SKM-1 (cell line): ENCODE measurements around the gene TMEM213.

Experiments used
- DNase-seq: peaks from one replicate; lab custom pipeline; 2025; ENCODE audit not compliant: unreplicated experiment; lab: John Stamatoyannopoulos, UW

The TMEM213 gene

GRCh38 chr7:138837627-138838026 is 39.8 kb downstream of the TMEM213 start:
- no peak for DNase-seq

GRCh38 chr7:138838166-138838565 is 40.4 kb downstream of the TMEM213 start:
- no peak for DNase-seq

- DNase-seq: no peak
Observed at GRCh38 chr7:138842111-138842510, 44.3 kb downstream of the TMEM213 start.

GRCh38 chr7:138843632-138844580 is 46.1 kb downstream of the TMEM213 start:
- no peak for DNase-seq

GRCh38 chr7:138845711-138846110 is 47.9 kb downstream of the TMEM213 start:
- DNase-seq: no peak

GRCh38 chr7:138848056-138848980 is 50.5 kb downstream of the TMEM213 start:
- DNase-seq: no peak

- no peak for DNase-seq
Observed at GRCh38 chr7:138849701-138850100, 51.9 kb downstream of the TMEM213 start.

GRCh38 chr7:138852469-138852868 is 54.7 kb downstream of the TMEM213 start:
- DNase-seq: no peak

GRCh38 chr7:138853448-138853847 is 55.7 kb downstream of the TMEM213 start:
- no peak for DNase-seq

GRCh38 chr7:138854115-138854645 is 56.4 kb downstream of the TMEM213 start:
- no peak for DNase-seq

- no peak for DNase-seq
Observed at GRCh38 chr7:138857728-138858127, 59.9 kb downstream of the TMEM213 start.

GRCh38 chr7:138861051-138861450 is 63.3 kb downstream of the TMEM213 start:
- DNase-seq: no peak

GRCh38 chr7:138863931-138864330 is 66.1 kb downstream of the TMEM213 start:
- no peak for DNase-seq

- DNase-seq: no peak
Observed at GRCh38 chr7:138864667-138865066, 66.9 kb downstream of the TMEM213 start.

GRCh38 chr7:138865843-138866242 is 68.0 kb downstream of the TMEM213 start:
- DNase-seq: no peak

- DNase-seq: no peak
Observed at GRCh38 chr7:138866353-138866752, 68.6 kb downstream of the TMEM213 start.

- no peak for DNase-seq
Observed at GRCh38 chr7:138867744-138868143, 70.0 kb downstream of the TMEM213 start.

GRCh38 chr7:138868711-138869110 is 70.9 kb downstream of the TMEM213 start:
- DNase-seq: no peak

GRCh38 chr7:138869353-138869752 is 71.6 kb downstream of the TMEM213 start:
- no peak for DNase-seq

- DNase-seq: no peak
Observed at GRCh38 chr7:138871065-138871813, 73.4 kb downstream of the TMEM213 start.

GRCh38 chr7:138871814-138872090 is 74.0 kb downstream of the TMEM213 start:
- no peak for DNase-seq
